K562 (cell line): Measurements from ENCODE around the gene CNDP2. TPM values are rescaled to one million over a fixed set of nuclear protein-coding genes. Genes with fewer than 3 reads are reported as not detected.
A peak's percentile ranks its signal among the peaks of the same experiment; 100 is the strongest.

Experiments used
- ATAC-seq: fragments of 200-7000 bp; cut with Tn5 transposase; 3 replicates; pipeline ENCODE4 v1.9.1; 2020; ENCODE audit warnings: moderate library complexity
- BruUV-seq: library from RNA; stranded (reverse); fragments of 400-500 nt; replicated peaks from 2 replicates; lab custom pipeline; 2021; lab: Mats Ljungman, UMichigan
- CTCF ChIA-PET: fragments of 300-600 bp; formaldehyde crosslinking; extraction: SDS; loops from one replicate; lab custom pipeline; 2021; ENCODE audit warnings: low intra/inter-chr PET ratio; lab: Yijun Ruan, JAX
- POLR2A ChIA-PET: fragments of 300-600, 350-650 bp; sonication (Branson Sonifier 250); formaldehyde crosslinking; extraction: SDS; loops from one replicate; lab custom pipeline; 2021; ENCODE audit warnings: antibody characterized with exemption, inconsistent platforms; lab: Yijun Ruan, JAX
- DNase-seq, 4 experiments: peaks; one replicate each; pipeline versions ENCODE4 v3.0.0 to v3.0.0-alpha.2; 2011 to 2018; ENCODE audit warnings: low spot score in 3 of 4, mixed read lengths in 3 of 4; ENCODE audit errors: extremely low read depth in 1 of 4
- FAIRE-seq: peaks from 2 replicates; lab custom pipeline; 2011; peaks lifted over from hg19 to GRCh38; lab: Jason Lieb, UNC
- H2AFZ ChIP-seq: 2 replicates; pipeline ENCODE4 v1.6.0; 2011; ENCODE audit warnings: low read depth, low read length, control low read depth, inconsistent platforms
- H3K27ac ChIP-seq: fragments of 200-600 bp; 3 replicates; pipeline ENCODE4 v1.8.0; 2011; ENCODE audit warnings: low read depth, mild to moderate bottlenecking, control low read depth, inconsistent platforms, low read length, moderate library complexity, mixed read lengths; ENCODE audit errors: extremely low read depth
- H3K27me3 ChIP-seq, 2 experiments: fragments of 300-600 bp in 1 of 2; 2 replicates in 1 of 2; 3 replicates in 1 of 2; pipeline versions ENCODE4 v1.6.0 to v1.8.0; 2011; ENCODE audit warnings: inconsistent platforms in 2 of 2, low read length in 2 of 2, mild to moderate bottlenecking in 1 of 2, mixed read lengths in 1 of 2, moderate library complexity in 1 of 2; ENCODE audit not compliant: control insufficient read depth in 2 of 2, insufficient read depth in 2 of 2
- H3K36me3 ChIP-seq: fragments of 300-600 bp; 3 replicates; pipeline ENCODE4 v1.8.0; 2011; ENCODE audit warnings: mild to moderate bottlenecking, low read length, inconsistent platforms; ENCODE audit not compliant: control insufficient read depth, insufficient read depth
- H3K4me1 ChIP-seq, 2 experiments: fragments of 200-600 bp in 1 of 2; replicated peaks in 1 of 2; 2 replicates in 1 of 2; 3 replicates in 1 of 2; pipeline versions ENCODE4 v1.5.1 to v1.8.0; 2011; ENCODE audit warnings: inconsistent platforms in 2 of 2, low read length in 2 of 2, mild to moderate bottlenecking in 1 of 2, mixed read lengths in 1 of 2, moderate library complexity in 1 of 2; ENCODE audit not compliant: control insufficient read depth in 2 of 2, insufficient read depth in 2 of 2
- H3K4me2 ChIP-seq: 2 replicates; pipeline ENCODE4 v1.6.1; 2011; ENCODE audit warnings: low read length, control low read depth, inconsistent platforms, mixed read lengths; ENCODE audit not compliant: insufficient read depth
- H3K4me3 ChIP-seq: fragments of 200-600 bp; sonication (generic), shearing (Covaris generic); 2 replicates; pipeline ENCODE4 v1.5.1; 2016; ENCODE audit warnings: control low read depth, inconsistent platforms
- H3K79me2 ChIP-seq: fragments of 200-600 bp; 3 replicates; pipeline ENCODE4 v1.8.0; 2011; ENCODE audit warnings: low read length, inconsistent platforms; ENCODE audit not compliant: control insufficient read depth, insufficient read depth
- H3K9ac ChIP-seq, 2 experiments: 2 replicates each; pipeline versions ENCODE4 v1.6.0 to v1.6.1; 2011; ENCODE audit warnings: low read depth in 2 of 2, low read length in 2 of 2, control low read depth in 1 of 2, inconsistent platforms in 1 of 2, mild to moderate bottlenecking in 1 of 2, mixed read lengths in 1 of 2; ENCODE audit not compliant: insufficient read depth in 1 of 2
- H3K9me1 ChIP-seq: one replicate; pipeline ENCODE4 v1.6.0; 2011; ENCODE audit warnings: inconsistent platforms, mild to moderate bottlenecking, low read length, moderate library complexity; ENCODE audit not compliant: control insufficient read depth, insufficient read depth
- H3K9me3 ChIP-seq: replicated peaks from 2 replicates; pipeline ENCODE4 v1.5.1; 2011; ENCODE audit warnings: low read depth, low read length, inconsistent platforms; ENCODE audit not compliant: control insufficient read depth, insufficient read depth
- H4K20me1 ChIP-seq: replicated peaks from 2 replicates; pipeline ENCODE4 v1.6.1; 2011; ENCODE audit warnings: low read length, inconsistent platforms, mixed read lengths; ENCODE audit not compliant: control insufficient read depth, insufficient read depth
- ATF7 ChIP-seq: fragments of 450-650 bp; IDR thresholded peaks from 2 replicates; pipeline ENCODE4 v1.7.1; 2014; ENCODE audit warnings: mild to moderate bottlenecking, moderate library complexity
- CBFA2T3 ChIP-seq: fragments of 450-650 bp; IDR thresholded peaks from 2 replicates; pipeline ENCODE4 v1.6.1; 2017
- EP300 ChIP-seq: IDR thresholded peaks from 2 replicates; pipeline ENCODE4 v1.6.1; 2012; ENCODE audit warnings: low read length, improper control_type of control experiment
- FOXA3 ChIP-seq, 2 experiments: fragments of 450-650 bp in 1 of 2; sonication (generic) in 1 of 2; formaldehyde crosslinking; IDR thresholded peaks in 1 of 2; conservative IDR thresholded peaks in 1 of 2; 2 replicates each; pipeline versions ENCODE4 v1.4.0 to v1.8.0; 2020 to 2022; ENCODE audit warnings: mild to moderate bottlenecking in 2 of 2, missing genetic modification reagents in 1 of 2
- FOXK2 ChIP-seq, 2 experiments: fragments of 450-650 bp; IDR thresholded peaks in 1 of 2; conservative IDR thresholded peaks in 1 of 2; 2 replicates each; pipeline ENCODE4 v1.6.1; 2016; ENCODE audit warnings: low read depth in 2 of 2, mild to moderate bottlenecking in 1 of 2
- LEF1 ChIP-seq: fragments of 450-650 bp; IDR thresholded peaks from 2 replicates; pipeline ENCODE4 v1.6.1; 2016; ENCODE audit warnings: mild to moderate bottlenecking
- MTA2 ChIP-seq: fragments of 450-650 bp; IDR thresholded peaks from 2 replicates; pipeline ENCODE4 v1.6.1; 2016; ENCODE audit warnings: low read depth
- NEUROD1 ChIP-seq: fragments of 150-350 bp; IDR thresholded peaks from 2 replicates; pipeline ENCODE4 v1.6.1; 2014; ENCODE audit warnings: borderline replicate concordance, low read length, low read depth; ENCODE audit not compliant: partially characterized antibody
- NFE2 ChIP-seq: IDR thresholded peaks from 2 replicates; pipeline ENCODE4 v1.6.1; 2014; ENCODE audit warnings: antibody characterized with exemption, low read depth
- PML ChIP-seq: IDR thresholded peaks from 2 replicates; pipeline ENCODE4 v1.6.1; 2012; ENCODE audit warnings: low read length, inconsistent platforms
- SMARCA4 ChIP-seq: fragments of 450-650 bp; IDR thresholded peaks from 2 replicates; pipeline ENCODE4 v1.6.1; 2016
- ZNF384 ChIP-seq: IDR thresholded peaks from 2 replicates; pipeline ENCODE4 v1.6.1; 2012; ENCODE audit warnings: low read depth, low read length, improper control_type of control experiment
- WGBS: fragments of 100-300 bp; shearing (Covaris generic); methylation state at CpG from one replicate; pipeline ENCODE4 v1.1.6; 2016; ENCODE audit warnings: low coverage, mixed read lengths; ENCODE audit not compliant: insufficient coverage; ENCODE audit errors: missing lambda C conversion rate; 5-methylcytosine and 5-hydroxymethylcytosine counted together
- in situ Hi-C: fragments of 300-500 bp; cut with MboI; formaldehyde crosslinking; loops from 4 replicates; pipeline ENCODE4 v1.15.0; 2018; ENCODE audit warnings: inconsistent platforms, mixed read lengths
- intact Hi-C: fragments of 100-400 bp; cut with micrococcal nuclease; formaldehyde crosslinking; loops from 2 replicates; pipeline ENCODE4 v1.14.2; 2022
- polyA plus RNA-seq, 8 experiments: library from polyadenylated mRNA; depleted of rRNA in 4 of 8; stranded (reverse) in 5 of 8; unstranded in 3 of 8; fragments of >200 nt; fragmentation: Nextera tagmentation in 2 of 8; fragmentation: Illumina TruSeq in 1 of 8; extraction: Ambion mirVana in 2 of 8; extraction: Trizol in 1 of 8; gene quantifications; 2 replicates each; pipeline versions ENCODE4 v1.2.1 to v1.2.3, GENCODE V29; 2011 to 2014; ENCODE audit warnings: inconsistent platforms in 1 of 8, missing spikeins in 1 of 8
- total RNA-seq, 7 experiments: library from RNA; depleted of rRNA in 6 of 7; stranded (reverse); fragments of >200 nt in 6 of 7; fragmentation: Illumina TruSeq in 2 of 7; extraction: Trizol in 2 of 7; gene quantifications; 2 replicates each; pipeline versions ENCODE4 v1.2.1 to v1.2.3, GENCODE V29; 2011 to 2021; ENCODE audit warnings: low replicate concordance in 1 of 7
- TF ChIP-seq, protein P1 (sequence below): fragments of 450-650 bp; IDR thresholded peaks from 2 replicates; pipeline ENCODE4 v1.6.1; 2018; ENCODE audit not compliant: partially characterized antibody
- TF ChIP-seq, protein P2 (sequence below): fragments of 450-650 bp; IDR thresholded peaks from 2 replicates; pipeline ENCODE4 v1.6.1; 2016

Gene CNDP2
- total and polyA plus RNA-seq, 9 of the 15 experiments (the other 6 are each of a cell fraction or from before 2014, with no cell fraction given), result 34.1 to 128 (median 53.8) TPM

DNA sequence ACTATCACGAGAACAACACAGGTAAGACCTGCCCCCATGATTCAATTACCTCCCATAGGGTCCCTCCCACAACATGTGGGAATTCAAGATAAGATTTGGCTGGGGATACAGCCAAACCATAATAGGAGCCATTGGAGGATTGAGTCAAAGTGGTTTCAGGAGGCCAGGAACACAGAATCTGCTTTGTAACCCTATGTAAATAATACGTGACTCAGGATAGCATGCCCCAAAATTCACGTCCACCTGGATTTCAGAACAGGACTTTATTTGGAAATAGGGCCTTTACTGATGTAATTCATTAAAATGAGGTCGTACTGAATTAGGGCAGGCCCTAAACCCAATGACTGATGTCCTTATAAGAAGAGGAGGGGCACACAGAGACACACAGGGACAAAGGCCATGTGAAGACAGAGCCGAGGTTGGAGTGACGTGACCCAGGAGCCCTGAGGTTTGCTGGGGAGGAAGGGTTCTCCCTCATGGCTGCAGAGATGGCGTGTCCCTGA is 16.0 kb upstream of the CNDP2 start:
- Histone ChIP-seq H2AFZ (peak overlapping the region; percentile 81), H3K27me3 (no peaks in the 10 kb centered on the region), H3K9ac (peak overlapping the region; percentile 38 to 75; a peak in 2 of 4 replicates), H3K79me2 (no peaks in the 10 kb centered on the region), H4K20me1 (no peaks in the 10 kb centered on the region), H3K27ac (peak overlapping the region; percentile 74; the same call in 2 of the 3 replicates), H3K36me3 (no peaks in the 10 kb centered on the region), H3K9me1 (no peaks in the 10 kb centered on the region), H3K4me3 (no peak overlapping the region), H3K9me3 (no peaks in the 10 kb centered on the region), H3K4me1 (peaks cover 8 to 17% of the 10 kb centered on the region in 2 experiments; a peak in 4 of 5 replicates), H3K4me2 (peak overlapping the region; percentile 73)
- intact Hi-C loops, result no loop called here
- peak; percentile 68 for FAIRE-seq
- CTCF ChIA-PET, result no interaction called here
- in situ Hi-C loops, result no loop called here
- WGBS, result 0% methylated on average over 7 of the region's 7 CpGs
- POLR2A ChIA-PET, result no interaction called here
- DNase-seq, result peak; percentile 44 to 73 (median 50)
- no TSS peak for BruUV-seq
- ATAC-seq, result peak; percentile 93
- TF ChIP-seq, protein P1, sequence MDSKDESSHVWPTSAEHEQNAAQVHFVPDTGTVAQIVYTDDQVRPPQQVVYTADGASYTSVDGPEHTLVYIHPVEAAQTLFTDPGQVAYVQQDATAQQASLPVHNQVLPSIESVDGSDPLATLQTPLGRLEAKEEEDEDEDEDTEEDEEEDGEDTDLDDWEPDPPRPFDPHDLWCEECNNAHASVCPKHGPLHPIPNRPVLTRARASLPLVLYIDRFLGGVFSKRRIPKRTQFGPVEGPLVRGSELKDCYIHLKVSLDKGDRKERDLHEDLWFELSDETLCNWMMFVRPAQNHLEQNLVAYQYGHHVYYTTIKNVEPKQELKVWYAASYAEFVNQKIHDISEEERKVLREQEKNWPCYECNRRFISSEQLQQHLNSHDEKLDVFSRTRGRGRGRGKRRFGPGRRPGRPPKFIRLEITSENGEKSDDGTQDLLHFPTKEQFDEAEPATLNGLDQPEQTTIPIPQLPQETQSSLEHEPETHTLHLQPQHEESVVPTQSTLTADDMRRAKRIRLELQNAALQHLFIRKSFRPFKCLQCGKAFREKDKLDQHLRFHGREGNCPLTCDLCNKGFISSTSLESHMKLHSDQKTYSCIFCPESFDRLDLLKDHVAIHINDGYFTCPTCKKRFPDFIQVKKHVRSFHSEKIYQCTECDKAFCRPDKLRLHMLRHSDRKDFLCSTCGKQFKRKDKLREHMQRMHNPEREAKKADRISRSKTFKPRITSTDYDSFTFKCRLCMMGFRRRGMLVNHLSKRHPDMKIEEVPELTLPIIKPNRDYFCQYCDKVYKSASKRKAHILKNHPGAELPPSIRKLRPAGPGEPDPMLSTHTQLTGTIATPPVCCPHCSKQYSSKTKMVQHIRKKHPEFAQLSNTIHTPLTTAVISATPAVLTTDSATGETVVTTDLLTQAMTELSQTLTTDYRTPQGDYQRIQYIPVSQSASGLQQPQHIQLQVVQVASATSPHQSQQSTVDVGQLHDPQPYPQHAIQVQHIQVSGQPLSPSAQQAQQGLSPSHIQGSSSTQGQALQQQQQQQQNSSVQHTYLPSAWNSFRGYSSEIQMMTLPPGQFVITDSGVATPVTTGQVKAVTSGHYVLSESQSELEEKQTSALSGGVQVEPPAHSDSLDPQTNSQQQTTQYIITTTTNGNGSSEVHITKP, result peak; percentile 57
- TF ChIP-seq NEUROD1 (no peak), ATF7 (peak; percentile 71; the same call in 1 of the 2 replicates), FOXK2 (conservative IDR thresholded peaks at IDR 0.05 in 1 of 2, IDR thresholded peaks at IDR 0.05 in 1 of 2; ENCODE audit: low read depth in 2 of 2) (no peak; a peak in 1 of 4 replicates), FOXA3 (CRISPR knock-in tag; conservative IDR thresholded peaks at IDR 0.05 in 1 of 2, IDR thresholded peaks at IDR 0.05 in 1 of 2) (peak in 1 of 2 experiments; percentile 50; a peak in 2 of 4 replicates), MTA2 (peak; percentile 89), NFE2 (peak; percentile 32), EP300 (peak; percentile 79), CBFA2T3 (peak; percentile 87), PML (peak; percentile 52; the same call in 1 of the 2 replicates), ZNF384 (no peak), LEF1 (peak; percentile 68; the same call in 1 of the 2 replicates), SMARCA4 (peak; percentile 87)
- TF ChIP-seq, protein P2, sequence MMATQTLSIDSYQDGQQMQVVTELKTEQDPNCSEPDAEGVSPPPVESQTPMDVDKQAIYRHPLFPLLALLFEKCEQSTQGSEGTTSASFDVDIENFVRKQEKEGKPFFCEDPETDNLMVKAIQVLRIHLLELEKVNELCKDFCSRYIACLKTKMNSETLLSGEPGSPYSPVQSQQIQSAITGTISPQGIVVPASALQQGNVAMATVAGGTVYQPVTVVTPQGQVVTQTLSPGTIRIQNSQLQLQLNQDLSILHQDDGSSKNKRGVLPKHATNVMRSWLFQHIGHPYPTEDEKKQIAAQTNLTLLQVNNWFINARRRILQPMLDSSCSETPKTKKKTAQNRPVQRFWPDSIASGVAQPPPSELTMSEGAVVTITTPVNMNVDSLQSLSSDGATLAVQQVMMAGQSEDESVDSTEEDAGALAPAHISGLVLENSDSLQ, result peak; percentile 65
